HT-29 (cell line): ENCODE data around the gene PCCB. TPM values are rescaled to one million over a fixed set of nuclear protein-coding genes. Genes with fewer than 3 reads are reported as not detected.
"Not testable (repeated sequence)": the region's sequence is repeated elsewhere in the genome, so short reads cannot be mapped to it uniquely, and the experiment has no call there.

Source experiments
- DNase-seq: peaks from one replicate; pipeline ENCODE4 v3.0.0-alpha.2; 2015; ENCODE audit warnings: low spot score
- total RNA-seq: library from RNA; depleted of rRNA; stranded (reverse); fragments of >200 nt; shearing (Covaris generic); gene quantifications from 2 replicates; pipeline ENCODE4 v1.2.3, GENCODE V29; 2014; rRNA removed

PCCB gene
- total RNA-seq = 45.3 and 51.3 TPM in 2 replicates

- peak; percentile 97 for DNase-seq
These were observed at the start of gene PCCB for GRCh38 chr3:136250059-136250902. PCCB (plus strand) TSS chr3:136250340; CDS start chr3:136250376, 36 bp downstream.

GRCh38 chr3:136207489-136208115 lies 42.5 kb upstream of the PCCB start:
- no peak for DNase-seq

- DNase-seq = no peak
These were observed 40.2 kb upstream of the PCCB start for GRCh38 chr3:136209921-136210320.

GRCh38 chr3:136211547-136211946 lies 38.6 kb upstream of the PCCB start:
- no peak for DNase-seq

- DNase-seq = not testable (repeated sequence)
These were observed 27.4 kb upstream of the PCCB start for GRCh38 chr3:136222746-136223145.

- DNase-seq = no peak
These were observed 17.7 kb upstream of the PCCB start for GRCh38 chr3:136232413-136232812.

- DNase-seq = no peak
These were observed 14.6 kb upstream of the PCCB start for GRCh38 chr3:136235545-136235944.

GRCh38 chr3:136236109-136236508 lies 14.0 kb upstream of the PCCB start:
- no peak for DNase-seq

- no peak for DNase-seq
These were observed 13.0 kb upstream of the PCCB start for GRCh38 chr3:136237103-136237502.

- DNase-seq = no peak
These were observed 12.0 kb upstream of the PCCB start for GRCh38 chr3:136237961-136238649.

- no peak for DNase-seq
These were observed 11.0 kb upstream of the PCCB start for GRCh38 chr3:136239094-136239493.

- DNase-seq = no peak
These were observed 4.4 kb upstream of the PCCB start for GRCh38 chr3:136245691-136246090.

GRCh38 chr3:136247436-136247835 lies 2.7 kb upstream of the PCCB start:
- no peak for DNase-seq

- DNase-seq = no peak
These were observed 2.1 kb upstream of the PCCB start for GRCh38 chr3:136247855-136248590.

- peak; percentile 10 for DNase-seq
These were observed 1.0 kb upstream of the PCCB start for GRCh38 chr3:136249091-136249490.

- no peak for DNase-seq
These were observed 547 bp upstream of the PCCB start for GRCh38 chr3:136249593-136249992.

- peak; percentile 81 for DNase-seq
These were observed 842 bp downstream of the PCCB start for GRCh38 chr3:136250903-136251460.

- DNase-seq = peak; percentile 5
These were observed 1.4 kb downstream of the PCCB start for GRCh38 chr3:136251511-136251910.

- DNase-seq = no peak
These were observed 5.7 kb downstream of the PCCB start for GRCh38 chr3:136255672-136256406.

- no peak for DNase-seq
These were observed 8.1 kb downstream of the PCCB start for GRCh38 chr3:136258199-136258598.

- DNase-seq = no peak
These were observed 11.7 kb downstream of the PCCB start for GRCh38 chr3:136261826-136262225.
